K562 (cell line): ENCODE results near the gene SLC13A4. TPM values are rescaled to one million over a fixed set of nuclear protein-coding genes. Genes with fewer than 3 reads are reported as not detected.

Source experiments
- CBX1 ChIP-seq: sonication (generic); IDR thresholded peaks from 2 replicates; pipeline ENCODE4 v1.6.1; 2016; ENCODE audit warnings: antibody characterized with exemption, low read depth, mild to moderate bottlenecking
- CBX3 ChIP-seq, 2 experiments: IDR thresholded peaks; 1 replicate in 1 of 2; 2 replicates in 1 of 2; pipeline ENCODE4 v1.6.1; 2012; ENCODE audit warnings: inconsistent platforms in 2 of 2, low read length in 2 of 2, borderline replicate concordance in 1 of 2, control low read depth in 1 of 2
- CHD4 ChIP-seq: fragments of 200-600 bp; sonication (generic); IDR thresholded peaks from 3 replicates; pipeline ENCODE4 v1.6.1; 2012; ENCODE audit warnings: low read depth, mild to moderate bottlenecking, mixed read lengths, low read length, inconsistent platforms; ENCODE audit not compliant: insufficient read depth, insufficient replicate concordance, poor library complexity, severe bottlenecking
- COPS2 ChIP-seq: fragments of 450-650 bp; conservative IDR thresholded peaks from 2 replicates; pipeline ENCODE4 v1.6.1; 2016; ENCODE audit warnings: mild to moderate bottlenecking, moderate library complexity
- DNMT1 ChIP-seq: fragments of 450-650 bp; IDR thresholded peaks from 2 replicates; pipeline ENCODE4 v1.6.1; 2016; ENCODE audit warnings: antibody characterized with exemption, mild to moderate bottlenecking
- GTF2B ChIP-seq: IDR thresholded peaks from 2 replicates; pipeline ENCODE4 v1.6.1; 2011; ENCODE audit not compliant: insufficient read length; ENCODE audit errors: extremely low read depth
- GTF2E2 ChIP-seq: fragments of 200-800 bp; sonication (Bioruptor generic); IDR thresholded peaks from 2 replicates; pipeline ENCODE4 v1.6.1; 2016; ENCODE audit warnings: missing genetic modification characterization, missing compliant biosample characterization
- HMBOX1 ChIP-seq: sonication (generic); IDR thresholded peaks from 2 replicates; pipeline ENCODE4 v1.6.1; 2016
- HOXB6 ChIP-seq: fragments of 250-450 bp; sonication (Bioruptor Pico); IDR thresholded peaks from 2 replicates; pipeline ENCODE4 v1.5.1; 2022; ENCODE audit warnings: mild to moderate bottlenecking, borderline replicate concordance
- KLF1 ChIP-seq: fragments of 450-650 bp; IDR thresholded peaks from 2 replicates; pipeline ENCODE4 v1.6.1; 2016; ENCODE audit warnings: missing genetic modification characterization, missing compliant biosample characterization
- L3MBTL2 ChIP-seq: fragments of 450-650 bp; IDR thresholded peaks from 2 replicates; pipeline ENCODE4 v1.6.1; 2016; ENCODE audit warnings: mild to moderate bottlenecking, moderate library complexity
- NR1H2 ChIP-seq: sonication (generic); formaldehyde crosslinking; IDR thresholded peaks from 2 replicates; pipeline ENCODE4 v1.4.0; 2020; ENCODE audit warnings: mild to moderate bottlenecking, missing genetic modification reagents
- NR3C1 ChIP-seq: sonication (generic); formaldehyde crosslinking; IDR thresholded peaks from 2 replicates; pipeline ENCODE4 v1.8.1; 2022; ENCODE audit warnings: missing genetic modification reagents
- SETDB1 ChIP-seq: IDR thresholded peaks from one replicate; pipeline ENCODE4 v1.6.1; 2012; ENCODE audit warnings: low read length, control low read depth, inconsistent platforms
- SMAD2 ChIP-seq: fragments of 150-350 bp; IDR thresholded peaks from 2 replicates; pipeline ENCODE4 v1.6.1; 2014; ENCODE audit warnings: low read depth, mild to moderate bottlenecking, low read length
- SNIP1 ChIP-seq: fragments of 450-650 bp; IDR thresholded peaks from 2 replicates; pipeline ENCODE4 v1.7.1; 2017; ENCODE audit warnings: low read depth, mild to moderate bottlenecking
- SNRNP70 ChIP-seq: fragments of 200-400 bp; formaldehyde crosslinking; optimal IDR thresholded peaks from 2 replicates; pipeline ENCODE3; 2017; ENCODE audit warnings: low read depth, low read length
- SP1 ChIP-seq: sonication (generic); formaldehyde crosslinking; IDR thresholded peaks from 2 replicates; pipeline ENCODE4 v1.8.1; 2022; ENCODE audit warnings: mild to moderate bottlenecking, missing genetic modification reagents
- TAF9B ChIP-seq: fragments of 450-650 bp; IDR thresholded peaks from 2 replicates; pipeline ENCODE4 v1.6.1; 2018; ENCODE audit warnings: mild to moderate bottlenecking; ENCODE audit not compliant: partially characterized antibody
- TRIM24 ChIP-seq, 2 experiments: fragments of 450-650 bp; IDR thresholded peaks; 2 replicates each; pipeline ENCODE4 v1.6.1; 2016
- UBTF ChIP-seq, 2 experiments: IDR thresholded peaks; 2 replicates each; pipeline ENCODE4 v1.6.1; 2012; ENCODE audit warnings: improper control_type of control experiment in 2 of 2, low read depth in 2 of 2, low read length in 2 of 2, borderline replicate concordance in 1 of 2
- ZNF24 ChIP-seq: fragments of 450-650 bp; IDR thresholded peaks from 2 replicates; pipeline ENCODE4 v1.6.1; 2016
- ZNF324 ChIP-seq: fragments of 250-450 bp; sonication (Bioruptor Pico); IDR thresholded peaks from 2 replicates; pipeline ENCODE4 v1.4.0; 2020; ENCODE audit warnings: mild to moderate bottlenecking
- ZNF384 ChIP-seq: IDR thresholded peaks from 2 replicates; pipeline ENCODE4 v1.6.1; 2012; ENCODE audit warnings: low read depth, low read length, improper control_type of control experiment
- polyA plus RNA-seq, 8 experiments: library from polyadenylated mRNA; depleted of rRNA in 4 of 8; stranded (reverse) in 5 of 8; unstranded in 3 of 8; fragments of >200 nt; fragmentation: Nextera tagmentation in 2 of 8; fragmentation: Illumina TruSeq in 1 of 8; extraction: Ambion mirVana in 2 of 8; extraction: Trizol in 1 of 8; gene quantifications; 2 replicates each; pipeline versions ENCODE4 v1.2.1 to v1.2.3, GENCODE V29; 2011 to 2014; ENCODE audit warnings: inconsistent platforms in 1 of 8, missing spikeins in 1 of 8
- total RNA-seq, 7 experiments: library from RNA; depleted of rRNA in 6 of 7; stranded (reverse); fragments of >200 nt in 6 of 7; fragmentation: Illumina TruSeq in 2 of 7; extraction: Trizol in 2 of 7; gene quantifications; 2 replicates each; pipeline versions ENCODE4 v1.2.1 to v1.2.3, GENCODE V29; 2011 to 2021; ENCODE audit warnings: low replicate concordance in 1 of 7
- TF ChIP-seq, protein P1 (sequence below): IDR thresholded peaks from 2 replicates; pipeline ENCODE4 v1.6.1; 2016; ENCODE audit warnings: missing genetic modification characterization, missing compliant biosample characterization

SLC13A4 gene
- total and polyA plus RNA-seq, 9 of the 15 experiments (the other 6 are each of a cell fraction or from before 2014, with no cell fraction given) = 0.11 to 1.0 (median 0.36) TPM

GRCh38 chr7:135662373-135663114, 65.4 kb downstream of the SLC13A4 start, which contains the start of gene STMP1 (continued):
- TF ChIP-seq NR3C1 (CRISPR knock-in tag) = peak; percentile 91; the same call in 1 of the 2 replicates
- no peak for TF ChIP-seq SNRNP70
- peak; percentile 100 for TF ChIP-seq SP1 (CRISPR knock-in tag)
- TF ChIP-seq SMAD2 = no peak
- TF ChIP-seq COPS2 = no peak
- TF ChIP-seq DNMT1 = no peak
- peak; percentile 98 for TF ChIP-seq KLF1
- peak; percentile 70 for TF ChIP-seq ZNF24
- peak; percentile 47; the same call in 1 of the 2 replicates for TF ChIP-seq SNIP1
- no peak for TF ChIP-seq ZNF324 (CRISPR knock-in tag)
- peak in 1 of 2 experiments; percentile 80; a peak in 2 of 4 replicates for TF ChIP-seq TRIM24 (IDR thresholded peaks at IDR 0.05)
- peak; percentile 33 for TF ChIP-seq ZNF384
- TF ChIP-seq NR1H2 = peak; percentile 97
- peak; percentile 57 for TF ChIP-seq GTF2B
- peak; percentile 89 for TF ChIP-seq SETDB1
- TF ChIP-seq HMBOX1 = no peak; the same call in 1 of the 2 replicates
- 0 out of 2 replicates have a peak, but pooled peaks have one; percentile 39 for TF ChIP-seq HOXB6
- peak; percentile 96 for TF ChIP-seq TAF9B
- peak; percentile 93 for TF ChIP-seq CBX1
- peak; percentile 78 to 98; a peak in 3 of 4 replicates for TF ChIP-seq UBTF (IDR thresholded peaks at IDR 0.05; ENCODE audit: borderline replicate concordance in 1 of 2, low read depth in 2 of 2, low read length in 2 of 2)
- TF ChIP-seq, protein P1, sequence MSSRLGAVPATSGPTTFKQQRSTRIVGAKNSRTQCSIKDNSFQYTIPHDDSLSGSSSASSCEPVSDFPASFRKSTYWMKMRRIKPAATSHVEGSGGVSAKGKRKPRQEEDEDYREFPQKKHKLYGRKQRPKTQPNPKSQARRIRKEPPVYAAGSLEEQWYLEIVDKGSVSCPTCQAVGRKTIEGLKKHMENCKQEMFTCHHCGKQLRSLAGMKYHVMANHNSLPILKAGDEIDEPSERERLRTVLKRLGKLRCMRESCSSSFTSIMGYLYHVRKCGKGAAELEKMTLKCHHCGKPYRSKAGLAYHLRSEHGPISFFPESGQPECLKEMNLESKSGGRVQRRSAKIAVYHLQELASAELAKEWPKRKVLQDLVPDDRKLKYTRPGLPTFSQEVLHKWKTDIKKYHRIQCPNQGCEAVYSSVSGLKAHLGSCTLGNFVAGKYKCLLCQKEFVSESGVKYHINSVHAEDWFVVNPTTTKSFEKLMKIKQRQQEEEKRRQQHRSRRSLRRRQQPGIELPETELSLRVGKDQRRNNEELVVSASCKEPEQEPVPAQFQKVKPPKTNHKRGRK = no peak
- peak; percentile 87 for TF ChIP-seq L3MBTL2
- peak; percentile 95 for TF ChIP-seq GTF2E2
- TF ChIP-seq CBX3 (IDR thresholded peaks at IDR 0.05; ENCODE audit: borderline replicate concordance in 1 of 2, low read length in 2 of 2) = peak in 1 of 2 experiments; percentile 94; a peak in 2 of 3 replicates
- no peak for TF ChIP-seq CHD4
